ENCODE measurements around the gene IGSF9B. TPM values are rescaled to one million over a fixed set of nuclear protein-coding genes. Genes with fewer than 3 reads are reported as not detected.

The IGSF9B gene, protein sequence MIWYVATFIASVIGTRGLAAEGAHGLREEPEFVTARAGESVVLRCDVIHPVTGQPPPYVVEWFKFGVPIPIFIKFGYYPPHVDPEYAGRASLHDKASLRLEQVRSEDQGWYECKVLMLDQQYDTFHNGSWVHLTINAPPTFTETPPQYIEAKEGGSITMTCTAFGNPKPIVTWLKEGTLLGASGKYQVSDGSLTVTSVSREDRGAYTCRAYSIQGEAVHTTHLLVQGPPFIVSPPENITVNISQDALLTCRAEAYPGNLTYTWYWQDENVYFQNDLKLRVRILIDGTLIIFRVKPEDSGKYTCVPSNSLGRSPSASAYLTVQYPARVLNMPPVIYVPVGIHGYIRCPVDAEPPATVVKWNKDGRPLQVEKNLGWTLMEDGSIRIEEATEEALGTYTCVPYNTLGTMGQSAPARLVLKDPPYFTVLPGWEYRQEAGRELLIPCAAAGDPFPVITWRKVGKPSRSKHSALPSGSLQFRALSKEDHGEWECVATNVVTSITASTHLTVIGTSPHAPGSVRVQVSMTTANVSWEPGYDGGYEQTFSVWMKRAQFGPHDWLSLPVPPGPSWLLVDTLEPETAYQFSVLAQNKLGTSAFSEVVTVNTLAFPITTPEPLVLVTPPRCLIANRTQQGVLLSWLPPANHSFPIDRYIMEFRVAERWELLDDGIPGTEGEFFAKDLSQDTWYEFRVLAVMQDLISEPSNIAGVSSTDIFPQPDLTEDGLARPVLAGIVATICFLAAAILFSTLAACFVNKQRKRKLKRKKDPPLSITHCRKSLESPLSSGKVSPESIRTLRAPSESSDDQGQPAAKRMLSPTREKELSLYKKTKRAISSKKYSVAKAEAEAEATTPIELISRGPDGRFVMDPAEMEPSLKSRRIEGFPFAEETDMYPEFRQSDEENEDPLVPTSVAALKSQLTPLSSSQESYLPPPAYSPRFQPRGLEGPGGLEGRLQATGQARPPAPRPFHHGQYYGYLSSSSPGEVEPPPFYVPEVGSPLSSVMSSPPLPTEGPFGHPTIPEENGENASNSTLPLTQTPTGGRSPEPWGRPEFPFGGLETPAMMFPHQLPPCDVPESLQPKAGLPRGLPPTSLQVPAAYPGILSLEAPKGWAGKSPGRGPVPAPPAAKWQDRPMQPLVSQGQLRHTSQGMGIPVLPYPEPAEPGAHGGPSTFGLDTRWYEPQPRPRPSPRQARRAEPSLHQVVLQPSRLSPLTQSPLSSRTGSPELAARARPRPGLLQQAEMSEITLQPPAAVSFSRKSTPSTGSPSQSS (N-terminal part only)
- total RNA-seq (2022; extraction: Qiagen RNA extraction) = 1.3 to 3.1 TPM (median 2.1 TPM) in 5 replicates

GRCh38 chr11:133956650-133957633, at the start of gene IGSF9B:
Gene IGSF9B (minus strand): TSS chr11:133956968. CDS start chr11:133956754, 214 bp downstream.

Other genes with a start within 250 kb of the IGSF9B start
- gene SPATA19, start 111.5 kb downstream of the IGSF9B start, total RNA-seq (2022; extraction: Qiagen RNA extraction) = not detected in 5 replicates
- 3.7 to 4.9 TPM (median 4.2 TPM) in 5 replicates for gene JAM3, start 112.1 kb upstream of the IGSF9B start, total RNA-seq (2022; extraction: Qiagen RNA extraction)

Measured in A549 treated with Hydrocortisone at 1 μM for 4 hours (cell line).